Astrocyte (in vitro differentiated cells and primary cell): ENCODE results near the gene SPIRE2. TPM values are rescaled to one million over a fixed set of nuclear protein-coding genes. Genes with fewer than 3 reads are reported as not detected.

Source experiments
- DNase-seq: peaks from one replicate; pipeline ENCODE4 v3.0.0-alpha.2; 2010; ENCODE audit warnings: low read depth
- FAIRE-seq: peaks from 2 replicates; lab custom pipeline; 2011; peaks lifted over from hg19 to GRCh38; lab: Jason Lieb, UNC
- H2AFZ ChIP-seq: 2 replicates; pipeline ENCODE4 v1.6.0; 2012; ENCODE audit warnings: low read depth, low read length, inconsistent platforms
- H3K27ac ChIP-seq: 2 replicates; pipeline ENCODE4 v1.5.1; 2011; ENCODE audit warnings: low read depth, low read length, inconsistent platforms
- H3K27me3 ChIP-seq: 2 replicates; pipeline ENCODE4 v1.6.0; 2011; ENCODE audit warnings: low read length, inconsistent platforms; ENCODE audit not compliant: insufficient read depth
- H3K36me3 ChIP-seq: 2 replicates; pipeline ENCODE4 v1.5.1; 2011; ENCODE audit warnings: low read length, inconsistent platforms; ENCODE audit not compliant: insufficient read depth
- H3K4me1 ChIP-seq: 2 replicates; pipeline ENCODE4 v1.5.1; 2011; ENCODE audit warnings: low read length, inconsistent platforms; ENCODE audit not compliant: insufficient read depth
- H3K4me2 ChIP-seq: 2 replicates; pipeline ENCODE4 v1.6.0; 2012; ENCODE audit warnings: low read length, inconsistent platforms
- H3K4me3 ChIP-seq: 2 replicates; pipeline ENCODE4 v1.5.1; 2011; ENCODE audit warnings: low read depth, mild to moderate bottlenecking, low read length, inconsistent platforms; ENCODE audit not compliant: insufficient read depth
- H3K79me2 ChIP-seq: 2 replicates; pipeline ENCODE4 v1.6.0; 2012; ENCODE audit warnings: mild to moderate bottlenecking, low read length, inconsistent platforms; ENCODE audit not compliant: insufficient read depth
- H3K9ac ChIP-seq: 2 replicates; pipeline ENCODE4 v1.6.0; 2012; ENCODE audit warnings: mild to moderate bottlenecking, low read length, inconsistent platforms
- H3K9me3 ChIP-seq: 2 replicates; pipeline ENCODE4 v1.5.1; 2012; ENCODE audit warnings: low read depth, mild to moderate bottlenecking, low read length, inconsistent platforms; ENCODE audit not compliant: insufficient read depth
- H4K20me1 ChIP-seq: 2 replicates; pipeline ENCODE4 v1.6.0; 2012; ENCODE audit warnings: low read length, inconsistent platforms; ENCODE audit not compliant: insufficient read depth
- H3K27ac Mint-ChIP-seq: one replicate; pipeline ENCODE4 v1.8.0; 2021; ENCODE audit warnings: mild to moderate bottlenecking, mixed read lengths; ENCODE audit not compliant: unreplicated experiment
- H3K27me3 Mint-ChIP-seq: one replicate; pipeline ENCODE4 v1.8.0; 2021; ENCODE audit warnings: low read depth, mixed read lengths; ENCODE audit not compliant: unreplicated experiment
- H3K36me3 Mint-ChIP-seq: one replicate; pipeline ENCODE4 v1.8.0; 2021; ENCODE audit warnings: low read depth, mixed read lengths; ENCODE audit not compliant: unreplicated experiment
- H3K4me1 Mint-ChIP-seq: one replicate; pipeline ENCODE4 v1.8.0; 2021; ENCODE audit warnings: low read depth, mixed read lengths; ENCODE audit not compliant: unreplicated experiment
- H3K4me3 Mint-ChIP-seq: one replicate; pipeline ENCODE4 v1.8.0; 2021; ENCODE audit warnings: mild to moderate bottlenecking, moderate library complexity, mixed read lengths; ENCODE audit not compliant: unreplicated experiment
- H3K9me3 Mint-ChIP-seq: one replicate; pipeline ENCODE4 v1.8.0; 2021; ENCODE audit warnings: mild to moderate bottlenecking, mixed read lengths; ENCODE audit not compliant: unreplicated experiment
- CTCF ChIP-seq: IDR thresholded peaks from 2 replicates; pipeline ENCODE4 v1.5.1; 2011; ENCODE audit warnings: low read depth, mild to moderate bottlenecking, inconsistent platforms, low read length, moderate library complexity; ENCODE audit not compliant: insufficient read depth
- EZH2 ChIP-seq: IDR thresholded peaks from 2 replicates; pipeline ENCODE4 v1.6.1; 2012; ENCODE audit warnings: mild to moderate bottlenecking, low read length, inconsistent platforms; ENCODE audit not compliant: insufficient read depth
- total RNA-seq: library from RNA; stranded (reverse); gene quantifications from 2 replicates; pipeline ENCODE4 v1.2.1, GENCODE V29; 2021

SPIRE2 gene
- total RNA-seq, 1 donor from 2014 or later: 3.2 TPM

- H3K27ac Mint-ChIP-seq: no peak overlapping the region
- Histone ChIP-seq H3K4me1 (peaks cover 13% of the 10 kb centered on the region), H3K9me3 (peaks cover 4% of the 10 kb centered on the region), H3K9ac (no peak overlapping the region), H2AFZ (no peak overlapping the region), H3K79me2 (peaks cover 18% of the 10 kb centered on the region), H3K36me3 (peaks cover 4% of the 10 kb centered on the region), H3K27ac (no peak overlapping the region), H4K20me1 (peaks cover 12% of the 10 kb centered on the region), H3K27me3 (no peaks in the 10 kb centered on the region), H3K4me3 (no peak overlapping the region), H3K4me2 (no peak overlapping the region)
- no peaks in the 10 kb centered on the region for H3K4me1 Mint-ChIP-seq
- peaks cover 7% of the 10 kb centered on the region for H3K36me3 Mint-ChIP-seq
- no peak overlapping the region for H3K4me3 Mint-ChIP-seq
- no peaks in the 10 kb centered on the region for H3K27me3 Mint-ChIP-seq
- no peak for TF ChIP-seq EZH2
- TF ChIP-seq CTCF: no peak
- DNase-seq: no peak
- FAIRE-seq: no peak
- H3K9me3 Mint-ChIP-seq: peaks cover 4% of the 10 kb centered on the region
Observed at GRCh38 chr16:89870440-89870839, 42.2 kb downstream of the SPIRE2 start.

- Mint-ChIP-seq H3K4me3 (peak overlapping the region; percentile 60), H3K27ac (peak overlapping the region; percentile 18)
- no peak overlapping the region for H3K4me2 ChIP-seq
Observed at GRCh38 chr16:89871895-89872294, 43.6 kb downstream of the SPIRE2 start.

More at GRCh38 chr16:89871895-89872294, 43.6 kb downstream of the SPIRE2 start:
- peaks cover 13% of the 10 kb centered on the region for H3K4me1 ChIP-seq
- H3K9me3 ChIP-seq: peaks cover 4% of the 10 kb centered on the region
- no peaks in the 10 kb centered on the region for H3K27me3 ChIP-seq
- H3K27ac ChIP-seq: no peak overlapping the region
- peaks cover 31% of the 10 kb centered on the region for H3K79me2 ChIP-seq
- H4K20me1 ChIP-seq: peaks cover 22% of the 10 kb centered on the region
- Mint-ChIP-seq H3K36me3 (peaks cover 9% of the 10 kb centered on the region), H3K27me3 (no peaks in the 10 kb centered on the region), H3K9me3 (peaks cover 4% of the 10 kb centered on the region), H3K4me1 (no peaks in the 10 kb centered on the region)
- DNase-seq (no peak), FAIRE-seq (no peak)
- H3K9ac ChIP-seq: no peak overlapping the region
- no peak overlapping the region for H2AFZ ChIP-seq
- peaks cover 4% of the 10 kb centered on the region for H3K36me3 ChIP-seq
- no peak for TF ChIP-seq CTCF
- TF ChIP-seq EZH2: no peak
- no peak overlapping the region for H3K4me3 ChIP-seq
